IPS-20b (cell line): Measurements from ENCODE around the gene NEMP1.

Experiments
- H3K27ac ChIP-seq: one replicate; pipeline ENCODE4 v1.5.1; 2013; ENCODE audit warnings: low read length
- H3K27me3 ChIP-seq: 2 replicates; pipeline ENCODE4 v1.6.1; 2013; ENCODE audit warnings: mild to moderate bottlenecking, low read length, inconsistent platforms; ENCODE audit not compliant: insufficient read depth
- H3K36me3 ChIP-seq: 2 replicates; pipeline ENCODE4 v1.6.1; 2013; ENCODE audit warnings: low read depth, mild to moderate bottlenecking, inconsistent platforms, low read length, moderate library complexity; ENCODE audit not compliant: insufficient read depth
- H3K4me1 ChIP-seq: 2 replicates; pipeline ENCODE4 v1.6.1; 2013; ENCODE audit warnings: mild to moderate bottlenecking, control low read depth, inconsistent platforms, low read length, moderate library complexity; ENCODE audit not compliant: insufficient read depth
- H3K4me3 ChIP-seq: 2 replicates; pipeline ENCODE4 v1.5.1; 2013; ENCODE audit warnings: mild to moderate bottlenecking, low read length, inconsistent platforms
- H3K9ac ChIP-seq: 2 replicates; pipeline ENCODE4 v1.6.1; 2013; ENCODE audit warnings: low read depth, mild to moderate bottlenecking, inconsistent platforms, low read length, moderate library complexity
- H3K9me3 ChIP-seq: 2 replicates; pipeline ENCODE4 v1.6.1; 2013; ENCODE audit warnings: mild to moderate bottlenecking, low read depth, low read length, inconsistent platforms; ENCODE audit not compliant: insufficient read depth

Gene NEMP1

DNA sequence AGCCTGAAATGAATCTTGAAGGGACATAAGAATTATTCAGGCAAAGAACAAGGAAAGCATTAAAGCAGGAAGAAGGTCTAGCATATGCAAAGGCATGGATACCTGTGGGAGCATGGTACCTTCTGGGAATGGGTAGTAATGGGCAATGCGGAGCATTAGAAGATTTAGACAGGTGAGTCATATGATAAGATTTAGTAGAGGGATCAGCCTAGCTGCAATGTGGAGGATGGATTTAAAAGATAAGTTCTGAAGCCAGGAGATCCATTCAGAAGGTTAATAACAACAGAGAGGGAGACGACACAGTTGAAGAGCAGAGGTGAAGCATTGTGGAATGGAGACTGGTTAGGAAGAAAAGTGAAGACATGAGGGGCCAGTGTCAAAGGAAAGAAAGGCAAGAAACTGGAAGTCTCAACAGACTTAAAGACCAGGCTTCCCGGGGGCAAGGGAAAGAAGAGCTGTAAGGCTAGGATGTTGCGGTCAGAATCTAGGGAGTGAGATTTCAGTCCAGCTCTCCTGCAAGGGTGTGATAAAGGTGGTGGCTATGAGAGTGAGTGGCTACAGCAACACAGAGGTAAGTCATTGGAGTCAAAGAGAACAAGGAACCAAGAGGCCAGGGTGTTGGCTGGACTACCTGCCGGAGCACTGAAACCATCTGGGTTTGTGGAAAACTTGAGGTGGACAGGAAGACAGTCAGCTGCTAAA, 38.1 kb upstream of the NEMP1 start:
- no peaks in the 10 kb centered on the region for H3K36me3 ChIP-seq
- no peak overlapping the region for H3K4me3 ChIP-seq
- H3K9ac ChIP-seq, result no peak overlapping the region
- peaks cover 7% of the 10 kb centered on the region; the same call in 1 of the 2 replicates for H3K4me1 ChIP-seq
- H3K9me3 ChIP-seq, result no peaks in the 10 kb centered on the region
- H3K27me3 ChIP-seq, result peaks cover 6% of the 10 kb centered on the region
- no peak overlapping the region for H3K27ac ChIP-seq

DNA sequence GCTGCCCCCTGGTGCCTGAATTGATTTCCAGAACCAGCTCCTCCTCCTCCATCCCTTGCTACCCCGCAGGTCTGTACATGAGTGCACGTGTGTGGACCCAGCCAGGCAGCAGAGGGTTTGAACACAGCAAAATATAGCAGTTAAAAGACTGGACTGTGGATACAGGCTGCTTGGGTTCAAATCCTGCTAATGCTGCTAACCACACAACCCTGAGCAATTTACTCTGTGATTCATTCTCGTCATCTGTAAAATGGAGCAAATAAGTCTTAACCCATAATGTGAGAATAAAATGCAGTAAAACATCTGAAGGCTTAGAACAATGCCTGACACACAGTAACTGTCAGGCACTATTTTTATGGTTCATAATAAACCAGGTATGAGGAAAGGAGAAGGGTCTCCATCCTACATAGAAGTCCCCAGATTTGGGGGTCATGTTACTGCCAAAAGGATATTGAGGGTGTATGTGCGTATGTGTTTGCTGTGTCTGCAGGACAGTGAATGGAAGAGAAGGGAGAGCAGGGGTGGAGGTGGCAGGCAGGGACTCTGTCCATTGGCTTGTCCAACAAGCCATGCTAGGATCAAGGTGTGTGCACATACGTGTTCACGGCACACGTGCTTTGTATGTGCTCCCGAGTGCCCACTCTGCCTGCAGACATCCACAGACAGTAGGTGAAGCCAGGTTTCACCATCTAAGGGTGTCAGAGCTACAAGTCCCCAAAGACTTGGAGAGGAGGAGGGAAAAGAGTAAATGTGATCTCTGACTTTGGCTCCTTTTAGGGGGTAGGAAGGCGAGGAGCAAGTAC, 34.1 kb upstream of the NEMP1 start:
- Histone ChIP-seq H3K27me3 (peaks cover 6% of the 10 kb centered on the region), H3K4me3 (peak overlapping the region; percentile 64; the same call in 1 of the 2 replicates), H3K9me3 (no peaks in the 10 kb centered on the region), H3K27ac (no peak overlapping the region), H3K36me3 (peaks cover 4% of the 10 kb centered on the region; the same call in 1 of the 2 replicates), H3K9ac (0 out of 2 replicates have a peak overlapping the region, but pooled peaks have one; percentile 38), H3K4me1 (peaks cover 24% of the 10 kb centered on the region; the same call in 1 of the 2 replicates)

DNA sequence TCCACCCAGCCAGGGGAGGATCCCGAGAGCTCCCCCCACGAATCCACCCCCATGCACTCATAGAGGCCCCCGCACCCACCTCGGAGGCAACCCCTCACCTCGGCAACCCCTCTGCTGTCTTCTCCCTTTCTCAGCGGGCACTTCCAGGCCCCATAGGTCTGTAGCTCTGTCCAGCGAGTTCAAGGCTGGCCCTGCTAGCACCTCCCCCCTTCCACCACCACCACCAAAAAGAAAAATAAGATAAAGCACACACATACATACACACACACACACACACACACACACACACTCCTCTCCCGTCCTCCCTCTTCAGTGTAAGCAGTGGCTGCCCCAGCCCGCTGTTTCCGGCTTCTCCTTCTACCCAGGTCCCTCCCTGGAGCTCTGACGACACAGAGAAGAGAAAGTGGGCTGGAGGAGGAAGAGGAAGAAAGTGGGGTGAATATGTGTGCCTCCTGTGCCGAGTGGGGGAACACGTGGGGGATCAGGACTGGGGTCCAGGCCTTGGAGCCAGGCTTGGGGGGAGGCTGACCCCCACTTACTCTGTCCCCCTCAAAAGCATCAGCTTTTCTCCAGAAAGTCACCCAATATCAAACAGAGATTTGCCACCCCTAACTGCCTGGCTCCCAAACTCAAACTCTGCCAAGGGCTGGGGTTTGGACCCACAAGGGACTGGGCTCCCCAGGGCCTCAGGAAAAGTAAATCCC, 32.6 kb upstream of the NEMP1 start, which contains the start of gene STAT6:
Gene STAT6 (minus strand): TSS at position 332 of the 704 bp plus-strand sequence. CDS start 3,084 bp downstream, outside the sequence.
- Histone ChIP-seq H3K27ac (peak within 1 kb of the TSS; percentile 41), H3K4me3 (peak within 1 kb of the TSS; percentile 64)

DNA sequence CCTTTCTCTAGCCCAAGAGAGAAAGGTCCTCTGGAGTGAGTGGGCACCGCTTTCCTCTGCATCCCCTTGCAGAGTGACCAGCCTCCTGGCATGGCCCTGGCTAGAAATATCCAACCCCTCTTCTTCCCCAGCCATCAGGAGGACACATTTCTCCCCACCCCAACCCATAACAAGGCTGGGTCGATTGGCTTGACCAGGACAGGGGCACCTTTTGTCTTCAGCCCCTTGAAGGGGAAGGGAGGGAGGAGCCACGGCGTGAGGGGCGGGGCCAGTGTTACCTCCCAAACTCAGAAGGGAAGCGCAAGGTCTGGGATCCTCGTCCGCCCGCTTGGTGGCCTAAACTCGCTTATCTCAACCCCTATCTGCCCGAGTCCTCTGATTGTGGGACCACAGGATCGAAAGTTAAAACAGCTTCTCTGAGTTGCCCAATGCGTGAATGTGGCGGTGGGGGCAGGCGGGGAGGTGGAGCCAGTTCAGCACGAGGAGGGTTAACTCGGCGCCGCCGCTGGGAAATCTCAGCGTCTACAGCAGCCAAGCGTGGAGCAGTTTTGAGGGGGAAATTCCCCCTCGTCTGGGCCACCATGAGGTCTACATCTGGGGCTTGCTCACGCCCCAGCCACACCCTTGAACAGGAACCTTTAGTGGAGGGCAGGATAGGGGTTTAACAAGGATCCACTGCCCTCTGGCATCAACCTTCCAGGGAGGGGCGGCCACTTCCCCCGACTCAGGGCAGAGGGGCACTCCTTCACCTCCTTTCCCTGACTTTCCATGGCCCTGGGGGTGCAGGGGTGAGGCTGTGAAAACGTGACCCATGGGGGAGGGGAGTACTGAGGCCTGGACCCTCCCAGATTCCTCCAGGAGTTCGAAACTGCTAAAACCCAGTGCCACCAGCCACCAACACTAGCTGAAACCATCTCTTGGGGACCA, 31.8 kb upstream of the NEMP1 start:
- Histone ChIP-seq H3K27ac (peak overlapping the region; percentile 41), H3K4me3 (peak overlapping the region; percentile 64), H3K9ac (peak overlapping the region; percentile 83; the same call in 1 of the 2 replicates), H3K36me3 (peaks cover 16% of the 10 kb centered on the region; the same call in 1 of the 2 replicates), H3K27me3 (no peaks in the 10 kb centered on the region), H3K4me1 (peaks cover 24% of the 10 kb centered on the region; the same call in 1 of the 2 replicates), H3K9me3 (no peaks in the 10 kb centered on the region)

More for the DNA sequence above, 32.6 kb upstream of the NEMP1 start, which contains the start of gene STAT6:
- peak within 1 kb of the TSS; percentile 83; the same call in 1 of the 2 replicates for H3K9ac ChIP-seq
- H3K27me3 ChIP-seq, result peaks cover under 1% of the 10 kb centered on the region
- peaks cover 24% of the 10 kb centered on the region; the same call in 1 of the 2 replicates for H3K4me1 ChIP-seq
- H3K36me3 ChIP-seq, result peaks cover 15% of the 10 kb centered on the region; the same call in 1 of the 2 replicates
- no peaks in the 10 kb centered on the region for H3K9me3 ChIP-seq

DNA sequence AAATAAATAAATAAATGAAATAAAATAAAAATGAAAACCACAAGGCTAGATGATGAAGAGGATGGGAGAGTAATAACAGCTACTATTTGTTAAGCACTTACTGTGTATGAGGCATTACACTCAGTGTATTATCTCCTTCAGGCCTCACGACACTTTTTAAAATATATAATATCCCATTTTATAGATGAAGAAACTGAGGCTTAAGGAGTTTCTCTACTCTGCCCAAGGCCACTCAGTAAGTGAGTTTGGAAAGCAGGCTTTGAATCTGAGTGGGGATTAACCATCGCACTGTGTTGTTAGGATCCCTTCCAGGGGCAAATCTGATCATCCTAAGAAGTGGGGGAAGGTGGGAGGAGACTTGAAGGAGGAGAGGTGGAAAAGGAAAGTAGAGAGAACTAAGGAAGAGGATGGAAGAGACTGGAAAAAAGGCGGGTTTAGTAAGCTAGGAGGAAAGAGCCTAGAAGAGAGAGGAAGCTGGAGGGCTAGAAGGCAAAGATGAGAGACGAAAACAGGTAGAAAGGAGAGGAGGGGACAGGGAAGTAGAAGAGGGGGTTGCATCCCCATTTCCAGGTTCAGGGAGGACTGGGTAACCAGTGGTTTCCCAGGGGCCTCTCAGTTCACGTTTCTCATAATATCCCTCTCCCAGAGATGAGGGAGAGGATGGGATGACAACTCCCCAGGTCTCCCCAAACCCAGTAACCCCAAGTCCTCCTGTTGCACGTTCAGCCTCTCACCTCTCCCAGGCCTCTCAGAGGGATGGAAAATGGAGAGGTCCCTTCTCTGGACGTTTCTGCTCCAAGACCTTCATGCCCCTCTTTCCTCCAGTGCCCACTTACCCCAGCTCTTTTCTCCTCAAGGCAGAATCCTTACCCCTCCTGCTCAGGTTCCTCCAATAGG, 30.9 kb upstream of the NEMP1 start:
- H3K27ac ChIP-seq, result peak overlapping the region; percentile 41

DNA sequence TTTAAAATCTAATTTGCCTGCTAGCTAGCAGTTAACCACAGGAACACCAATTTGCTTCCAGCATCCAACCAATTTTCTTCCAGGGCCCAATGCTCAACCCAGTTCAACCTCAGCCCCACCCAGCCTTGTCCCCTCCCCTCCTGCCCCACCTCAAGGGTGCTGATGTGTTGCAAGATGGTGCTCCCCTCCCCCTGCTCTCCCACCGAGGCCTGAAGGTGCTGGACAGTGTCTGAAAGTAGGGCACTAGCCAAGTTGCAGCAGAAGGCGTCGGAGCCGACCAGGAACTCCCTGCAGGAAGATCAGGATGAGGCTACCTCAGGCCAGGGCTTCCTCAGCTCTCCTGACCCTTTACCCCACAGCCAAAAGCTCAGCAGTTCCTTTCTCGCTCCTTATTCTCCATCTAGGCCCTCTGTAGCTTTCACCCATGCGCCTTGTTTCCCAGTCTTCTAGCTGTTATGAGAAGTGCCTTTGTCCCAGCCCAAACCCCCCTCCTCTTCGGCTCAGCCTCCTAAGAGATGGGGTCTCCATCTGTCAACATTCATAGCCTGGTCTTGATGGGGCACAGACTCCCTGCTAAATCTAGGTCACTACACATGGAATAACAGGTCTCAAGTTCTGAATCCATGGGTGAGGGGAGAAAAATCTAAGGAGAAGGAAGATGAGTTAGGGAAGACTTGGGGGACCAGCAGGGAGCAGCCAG, 29.0 kb upstream of the NEMP1 start:
- Histone ChIP-seq H3K36me3 (peaks cover 29% of the 10 kb centered on the region), H3K27ac (no peak overlapping the region), H3K9ac (no peak overlapping the region), H3K4me1 (peaks cover 24% of the 10 kb centered on the region; the same call in 1 of the 2 replicates), H3K4me3 (no peak overlapping the region), H3K27me3 (no peaks in the 10 kb centered on the region), H3K9me3 (no peaks in the 10 kb centered on the region)

More for the DNA sequence above, 30.9 kb upstream of the NEMP1 start:
- Histone ChIP-seq H3K36me3 (peaks cover 24% of the 10 kb centered on the region), H3K4me3 (peak overlapping the region; percentile 64), H3K9ac (peak overlapping the region; percentile 83; the same call in 1 of the 2 replicates), H3K4me1 (peaks cover 24% of the 10 kb centered on the region; the same call in 1 of the 2 replicates), H3K9me3 (no peaks in the 10 kb centered on the region), H3K27me3 (no peaks in the 10 kb centered on the region)

DNA sequence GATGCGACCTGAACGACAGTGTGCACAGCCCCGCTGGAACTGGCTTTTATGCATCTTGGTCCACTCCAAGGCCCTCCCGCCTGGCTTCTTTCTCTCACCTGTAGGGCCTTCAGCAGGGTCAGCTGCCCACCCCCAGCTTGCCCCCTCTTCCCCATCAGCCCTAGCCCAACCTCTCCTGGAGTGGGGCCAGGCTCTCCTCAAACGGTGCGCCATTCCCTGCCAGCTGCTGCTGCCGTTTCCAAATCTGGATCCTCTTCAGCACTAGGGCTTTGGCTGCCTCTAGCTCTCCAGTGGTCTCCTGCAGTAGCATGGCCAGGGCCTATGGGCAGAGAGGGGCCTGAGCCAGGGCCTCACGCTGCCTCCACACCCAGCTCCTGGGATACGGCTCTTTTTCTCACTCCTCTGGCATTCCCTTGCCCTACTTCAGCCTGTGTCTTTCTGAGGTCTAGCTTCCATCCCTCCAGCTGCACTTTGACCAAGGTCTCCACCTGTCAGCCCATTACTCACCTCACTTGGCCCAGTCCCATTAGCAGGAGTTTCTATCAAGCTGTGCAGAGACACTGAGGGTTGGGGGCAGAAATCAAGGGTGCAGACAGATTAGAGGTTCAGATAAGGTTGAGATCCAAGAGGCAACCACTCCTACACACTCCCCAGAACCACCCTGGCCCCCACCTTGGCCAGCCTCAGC, 27.6 kb upstream of the NEMP1 start:
- Histone ChIP-seq H3K9me3 (no peaks in the 10 kb centered on the region), H3K9ac (no peak overlapping the region), H3K27ac (no peak overlapping the region), H3K4me1 (peaks cover 14% of the 10 kb centered on the region; the same call in 1 of the 2 replicates), H3K27me3 (no peaks in the 10 kb centered on the region), H3K4me3 (no peak overlapping the region), H3K36me3 (peaks cover 29% of the 10 kb centered on the region)

DNA sequence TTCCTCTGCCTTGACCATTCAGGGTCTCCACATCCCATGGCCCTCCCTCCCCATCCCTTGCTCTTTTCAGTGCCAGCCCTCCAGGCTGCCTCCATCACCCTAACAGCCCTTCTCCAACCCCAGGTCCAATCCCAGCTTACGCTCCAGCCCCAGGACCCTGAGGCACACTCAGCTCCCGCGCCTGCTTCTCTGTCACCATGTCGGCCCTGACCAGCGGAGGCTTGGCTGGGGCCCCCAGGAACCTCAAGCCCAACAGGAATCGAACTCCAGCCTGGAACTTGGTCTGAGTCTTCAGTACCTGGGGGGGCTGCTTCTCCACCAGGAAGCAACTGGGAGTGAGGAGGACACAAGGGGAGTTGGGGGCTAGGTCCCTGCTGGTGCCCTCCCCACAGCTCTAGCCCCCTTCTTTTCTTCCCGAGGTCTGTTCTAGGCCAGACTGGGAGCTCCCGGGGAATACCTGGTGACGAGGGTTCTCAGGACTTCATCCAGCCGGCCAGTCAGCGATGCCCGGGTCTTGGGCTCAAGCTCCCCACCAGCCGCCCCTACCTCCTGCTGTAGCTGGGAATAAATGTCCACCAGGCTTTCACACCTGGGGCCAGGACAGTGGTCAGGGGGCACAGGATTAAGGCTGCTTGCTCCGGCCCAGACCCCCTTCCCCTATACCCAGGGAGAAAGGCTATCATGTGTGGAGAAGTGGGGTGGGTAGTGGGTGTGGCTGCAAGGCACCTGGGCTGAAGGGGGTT, 26.6 kb upstream of the NEMP1 start:
- Histone ChIP-seq H3K4me3 (no peak overlapping the region), H3K27ac (no peak overlapping the region), H3K4me1 (peaks cover 8% of the 10 kb centered on the region; the same call in 1 of the 2 replicates), H3K9me3 (no peaks in the 10 kb centered on the region), H3K36me3 (peaks cover 29% of the 10 kb centered on the region), H3K27me3 (no peaks in the 10 kb centered on the region), H3K9ac (no peak overlapping the region)
